HepG2 (cell line): Measurements from ENCODE around the gene DUS1L. TPM values are rescaled to one million over a fixed set of nuclear protein-coding genes. Genes with fewer than 3 reads are reported as not detected.

Experiments used
- ATAC-seq: fragments of 200-7000 bp; cut with Tn5 transposase; 3 replicates; pipeline ENCODE4 v1.9.1; 2020; ENCODE audit warnings: mild to moderate bottlenecking, moderate library complexity
- BruUV-seq: library from RNA; stranded (reverse); fragments of 400-500 nt; replicated peaks from 2 replicates; lab custom pipeline; 2021; lab: Mats Ljungman, UMichigan
- CTCF ChIA-PET: fragments of 300-600 bp; formaldehyde crosslinking; extraction: SDS; loops from one replicate; lab custom pipeline; 2021; ENCODE audit warnings: low total read pairs, inconsistent platforms, low intra/inter-chr PET ratio; lab: Yijun Ruan, JAX
- POLR2A ChIA-PET: fragments of 350-600 bp; sonication (Branson Sonifier 250); formaldehyde crosslinking; loops from one replicate; lab custom pipeline; 2020; ENCODE audit warnings: antibody characterized with exemption, inconsistent platforms; lab: Yijun Ruan, JAX
- DNase-seq: peaks from one replicate; pipeline ENCODE4 v3.0.0-alpha.2; 2015; ENCODE audit warnings: low spot score
- FAIRE-seq: peaks from 3 replicates; lab custom pipeline; 2011; peaks lifted over from hg19 to GRCh38; lab: Jason Lieb, UNC
- H2AFZ ChIP-seq: one replicate; pipeline ENCODE4 v1.6.1; 2011; ENCODE audit warnings: low read length, inconsistent platforms
- H3K27ac ChIP-seq: fragments of 300-600 bp; 3 replicates; pipeline ENCODE4 v1.8.0; 2011; ENCODE audit warnings: mixed run types, mild to moderate bottlenecking, mixed read lengths, low read length, inconsistent platforms; ENCODE audit not compliant: insufficient read depth; ENCODE audit errors: extremely low read length
- H3K27me3 ChIP-seq, 2 experiments: fragments of 200-600 bp in 1 of 2; 2 replicates in 1 of 2; 3 replicates in 1 of 2; pipeline versions ENCODE4 v1.6.0 to v1.8.0; 2011; ENCODE audit warnings: low read length in 2 of 2, mild to moderate bottlenecking in 2 of 2, moderate library complexity in 2 of 2, inconsistent platforms in 1 of 2; ENCODE audit not compliant: insufficient read depth in 2 of 2, control insufficient read depth in 1 of 2
- H3K36me3 ChIP-seq, 2 experiments: fragments of 200-600 bp in 1 of 2; replicated peaks in 1 of 2; 2 replicates in 1 of 2; 3 replicates in 1 of 2; pipeline versions ENCODE4 v1.5.1 to v1.8.0; 2011; ENCODE audit warnings: low read length in 2 of 2, inconsistent platforms in 1 of 2; ENCODE audit not compliant: insufficient read depth in 2 of 2, control insufficient read depth in 1 of 2
- H3K4me1 ChIP-seq: 2 replicates; pipeline ENCODE4 v1.5.1; 2012; ENCODE audit warnings: low read length, inconsistent platforms; ENCODE audit not compliant: insufficient read depth
- H3K4me2 ChIP-seq: 2 replicates; pipeline ENCODE4 v1.6.0; 2011; ENCODE audit warnings: low read depth, low read length, inconsistent platforms
- H3K4me3 ChIP-seq, 3 experiments: fragments of 200-600 bp in 1 of 3; sonication (generic), shearing (Covaris generic) in 1 of 3; replicated peaks in 1 of 3; 2 replicates each; pipeline ENCODE4 v1.5.1; 2011 to 2016; ENCODE audit warnings: low read length in 3 of 3, inconsistent platforms in 2 of 3, low read depth in 2 of 3, mild to moderate bottlenecking in 2 of 3, control low read depth in 1 of 3, mixed read lengths in 1 of 3; ENCODE audit not compliant: insufficient read depth in 1 of 3
- H3K79me2 ChIP-seq: one replicate; pipeline ENCODE4 v1.6.1; 2011; ENCODE audit warnings: low read length, inconsistent platforms; ENCODE audit not compliant: insufficient read depth
- H3K9ac ChIP-seq: 2 replicates; pipeline ENCODE4 v1.6.0; 2011; ENCODE audit warnings: mild to moderate bottlenecking, low read depth, low read length, inconsistent platforms; ENCODE audit not compliant: insufficient read depth
- H3K9me3 ChIP-seq: 2 replicates; pipeline ENCODE4 v1.5.1; 2012; ENCODE audit warnings: mild to moderate bottlenecking, low read length
- H4K20me1 ChIP-seq: 2 replicates; pipeline ENCODE4 v1.6.0; 2011; ENCODE audit warnings: inconsistent platforms, mild to moderate bottlenecking, low read length, moderate library complexity; ENCODE audit not compliant: insufficient read depth
- ETS1 ChIP-seq: sonication (generic); formaldehyde crosslinking; IDR thresholded peaks from 2 replicates; pipeline ENCODE4 v1.4.0; 2020; ENCODE audit warnings: missing genetic modification reagents
- MTA1 ChIP-seq: sonication (generic); formaldehyde crosslinking; IDR thresholded peaks from 2 replicates; pipeline ENCODE4 v1.4.0; 2020; ENCODE audit warnings: missing genetic modification reagents, mild to moderate bottlenecking, borderline replicate concordance
- RBM39 ChIP-seq: fragments of 200-400 bp; formaldehyde crosslinking; IDR thresholded peaks from one replicate; pipeline ENCODE4 v1.6.1; 2018; ENCODE audit warnings: antibody characterized with exemption, mild to moderate bottlenecking, low read depth, low read length; ENCODE audit not compliant: poor library complexity, severe bottlenecking
- STAT6 ChIP-seq: sonication (generic); formaldehyde crosslinking; IDR thresholded peaks from 2 replicates; pipeline ENCODE4 v1.4.0; 2020; ENCODE audit warnings: missing genetic modification reagents, mild to moderate bottlenecking, borderline replicate concordance
- U2AF1 ChIP-seq: fragments of 200-400 bp; formaldehyde crosslinking; optimal IDR thresholded peaks from 2 replicates; pipeline ENCODE3; 2017; ENCODE audit warnings: mild to moderate bottlenecking, low read depth, low read length
- ZNF263 ChIP-seq: sonication (generic); formaldehyde crosslinking; IDR thresholded peaks from 2 replicates; pipeline ENCODE4 v1.4.0; 2020; ENCODE audit warnings: missing genetic modification reagents
- ZNF333 ChIP-seq: sonication (generic); formaldehyde crosslinking; IDR thresholded peaks from 2 replicates; pipeline ENCODE4 v1.4.0; 2020; ENCODE audit warnings: mild to moderate bottlenecking, missing genetic modification reagents, borderline replicate concordance
- ZNF710 ChIP-seq: sonication (generic); formaldehyde crosslinking; IDR thresholded peaks from 2 replicates; pipeline ENCODE4 v1.5.0; 2020; ENCODE audit warnings: mild to moderate bottlenecking, missing genetic modification reagents, borderline replicate concordance
- WGBS: methylation state at CpG from one replicate; pipeline ENCODE4 v1.1.6; 2017; ENCODE audit warnings: low lambda C conversion rate; 5-methylcytosine and 5-hydroxymethylcytosine counted together
- in situ Hi-C: cut with HindIII; loops from 2 replicates; pipeline ENCODE4 v1.10.0; 2017; ENCODE audit warnings: low pct_unique_long_range_greater_than_20kb; ENCODE audit not compliant: extremely low pct_ligation_motif_present
- intact Hi-C: fragments of 100-400 bp; cut with micrococcal nuclease; formaldehyde crosslinking; loops from one replicate; pipeline ENCODE4 v1.10.0; 2022; ENCODE audit not compliant: unreplicated experiment
- polyA plus RNA-seq, 8 experiments: library from polyadenylated mRNA; depleted of rRNA in 3 of 8; stranded (reverse) in 7 of 8; unstranded in 1 of 8; fragments of >200 nt; fragmentation: Illumina TruSeq in 4 of 8; extraction: Trizol in 4 of 8; gene quantifications; 2 replicates each; pipeline versions ENCODE4 v1.2.1 to v1.2.3, GENCODE V29; 2011 to 2016; ENCODE audit warnings: low read depth in 4 of 8, missing spikeins in 1 of 8, mixed read lengths in 1 of 8; ENCODE audit not compliant: insufficient read depth in 1 of 8
- total RNA-seq, 5 experiments: library from RNA; depleted of rRNA; stranded (reverse); fragments of >200 nt; fragmentation: Illumina TruSeq; extraction: Trizol; gene quantifications; 2 replicates each; pipeline ENCODE4 v1.2.3, GENCODE V29; 2016; ENCODE audit warnings: low read depth in 1 of 5
- TF ChIP-seq, protein P1 (sequence below): IDR thresholded peaks from 2 replicates; pipeline ENCODE4 v1.6.1; 2016; ENCODE audit warnings: mild to moderate bottlenecking, missing biosample characterization, missing genetic modification reagents

Gene DUS1L
- total and polyA plus RNA-seq, 2 of the 13 experiments (the other 11 are each of a cell fraction or from before 2014, with no cell fraction given) = 81.0 to 109 TPM

DNA sequence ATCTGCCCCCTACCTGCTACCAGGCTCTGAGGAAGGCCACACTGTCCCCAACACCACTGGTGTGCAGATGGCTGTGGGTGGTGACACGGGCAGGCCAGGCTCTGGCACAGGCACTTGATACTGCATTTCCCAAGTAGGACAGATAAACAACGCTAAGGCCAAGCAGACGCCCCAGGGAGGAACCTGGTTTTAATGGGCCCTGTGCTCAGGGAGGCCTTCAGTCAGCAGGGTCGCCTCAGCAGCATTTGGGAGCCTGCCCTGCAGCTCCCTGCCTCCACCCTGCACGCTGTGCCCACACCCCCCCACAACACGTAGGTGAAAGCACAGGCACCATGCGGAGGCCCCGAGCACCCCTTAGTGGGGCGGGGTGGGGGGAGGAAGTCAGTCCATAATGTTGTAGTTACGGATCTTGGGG lies 35.7 kb upstream of the DUS1L start (continued):
- 0 out of 2 replicates have a peak, but pooled peaks have one; percentile 7 for TF ChIP-seq ZNF710 (CRISPR knock-in tag)

DNA sequence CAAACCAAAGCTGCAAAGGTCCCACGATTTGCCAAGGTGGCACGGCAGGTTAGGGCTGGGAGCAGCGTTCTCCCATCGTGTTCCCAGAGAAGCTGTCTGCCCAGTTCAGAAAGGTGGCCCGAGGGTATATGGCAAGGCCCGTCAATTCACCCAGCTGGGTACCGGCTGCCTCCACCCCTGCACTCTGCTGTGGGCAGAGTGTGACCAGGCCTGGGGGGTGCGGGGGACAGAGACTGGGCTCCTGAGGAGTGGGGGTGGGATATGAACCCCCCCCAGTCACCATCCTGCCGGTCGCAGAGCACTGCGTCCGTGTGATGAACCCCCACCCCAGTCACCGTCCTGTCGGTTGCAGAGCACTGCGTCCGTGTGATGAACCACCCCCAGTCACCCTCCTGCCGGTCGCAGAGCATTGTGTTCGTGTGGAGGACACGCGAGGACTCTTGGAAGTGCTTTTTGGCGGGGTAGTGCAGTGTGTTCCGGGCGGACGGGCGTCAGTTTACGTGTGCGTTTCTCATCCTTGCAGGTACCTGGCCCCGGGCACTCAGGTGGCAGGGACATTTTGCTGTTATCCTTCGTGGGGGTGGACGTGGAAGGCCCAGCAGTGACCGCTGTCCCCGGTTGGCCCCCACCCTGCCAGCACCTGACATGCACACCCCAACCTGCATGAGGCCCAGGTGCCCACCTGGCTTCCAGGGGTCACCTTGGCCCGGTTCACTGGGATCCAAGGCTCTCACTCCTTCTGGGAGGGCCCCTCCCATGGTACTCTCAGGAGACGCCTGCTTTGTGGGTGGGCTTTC lies 35.1 kb upstream of the DUS1L start:
- no peak overlapping the region; a peak in 1 of 6 replicates for H3K4me3 ChIP-seq
- intact Hi-C loops (loop anchor here (10.0 kb wide), 1 partner anchor 134 kb away; no protein-coding TSS in a partner anchor), in situ Hi-C loops (no loop called here)
- ChIA-PET POLR2A (interaction anchor here (1.5 to 5.9 kb wide), 5 partner anchors 63 to 134 kb away, joined by 5 to 61 read pairs (median 32); partner anchors contain the start of genes CENPX, DCXR and LRRC45), CTCF (no interaction called here)
- no peak for FAIRE-seq
- H3K9ac ChIP-seq = peak overlapping the region; percentile 65
- peaks cover 15% of the 10 kb centered on the region for H4K20me1 ChIP-seq
- whole genome bisulfite sequencing = 93% methylated on average over 27 of the region's 35 CpGs
- H3K79me2 ChIP-seq = peaks cover 39% of the 10 kb centered on the region
- peak overlapping the region; percentile 65 for H3K4me2 ChIP-seq
- peak overlapping the region; percentile 93 for H3K27ac ChIP-seq
- H3K9me3 ChIP-seq = no peaks in the 10 kb centered on the region
- H3K4me1 ChIP-seq = peaks cover 79% of the 10 kb centered on the region
- BruUV-seq = no TSS peak
- no peak for DNase-seq
- no peak for ATAC-seq
- H2AFZ ChIP-seq = no peak overlapping the region
- H3K27me3 ChIP-seq = no peaks in the 10 kb centered on the region; a peak in 1 of 5 replicates
- peaks cover 4 to 7% of the 10 kb centered on the region in 2 experiments for H3K36me3 ChIP-seq
- TF ChIP-seq RBM39 (no peak), ETS1 (CRISPR knock-in tag) (no peak), ZNF333 (CRISPR knock-in tag) (peak; percentile 19; the same call in 1 of the 2 replicates), MTA1 (peak; percentile 17; the same call in 1 of the 2 replicates), ZNF263 (CRISPR knock-in tag) (0 out of 2 replicates have a peak, but pooled peaks have one; percentile 30), U2AF1 (no peak), STAT6 (CRISPR knock-in tag) (no peak)
- TF ChIP-seq, protein P1, sequence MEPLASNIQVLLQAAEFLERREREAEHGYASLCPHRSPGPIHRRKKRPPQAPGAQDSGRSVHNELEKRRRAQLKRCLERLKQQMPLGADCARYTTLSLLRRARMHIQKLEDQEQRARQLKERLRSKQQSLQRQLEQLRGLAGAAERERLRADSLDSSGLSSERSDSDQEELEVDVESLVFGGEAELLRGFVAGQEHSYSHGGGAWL (CRISPR knock-in tag) = 0 out of 2 replicates have a peak, but pooled peaks have one; percentile 10
